ENCODE data around the gene ADSS1.

Gene ADSS1

GRCh38 chr14:104700225-104700651 lies 23.8 kb upstream of the ADSS1 start:
- no peak for DNase-seq (ENCODE audit: low read depth)

- no peak for DNase-seq (ENCODE audit: low read depth)
These were observed 23.2 kb upstream of the ADSS1 start for GRCh38 chr14:104700747-104701217.

- no peak for DNase-seq (ENCODE audit: low read depth)
These were observed 22.5 kb upstream of the ADSS1 start for GRCh38 chr14:104701383-104702076.

- DNase-seq (ENCODE audit: low read depth) = no peak
These were observed 21.9 kb upstream of the ADSS1 start for GRCh38 chr14:104702106-104702505.

- DNase-seq (ENCODE audit: low read depth) = no peak
These were observed 21.4 kb upstream of the ADSS1 start for GRCh38 chr14:104702673-104703072.

GRCh38 chr14:104703269-104703668 lies 20.8 kb upstream of the ADSS1 start:
- no peak for DNase-seq (ENCODE audit: low read depth)

- DNase-seq (ENCODE audit: low read depth) = no peak
These were observed 19.8 kb upstream of the ADSS1 start for GRCh38 chr14:104704252-104704651.

- DNase-seq (ENCODE audit: low read depth) = no peak
These were observed 18.5 kb upstream of the ADSS1 start for GRCh38 chr14:104705340-104706047.

GRCh38 chr14:104706733-104707607 lies 17.1 kb upstream of the ADSS1 start:
- no peak for DNase-seq (ENCODE audit: low read depth)

GRCh38 chr14:104707608-104708595 lies 16.1 kb upstream of the ADSS1 start:
- DNase-seq (ENCODE audit: low read depth) = no peak

- no peak for DNase-seq (ENCODE audit: low read depth)
These were observed 15.3 kb upstream of the ADSS1 start for GRCh38 chr14:104708606-104709268.

GRCh38 chr14:104709387-104710039 lies 14.5 kb upstream of the ADSS1 start:
- no peak for DNase-seq (ENCODE audit: low read depth)

- no peak for DNase-seq (ENCODE audit: low read depth)
These were observed 13.8 kb upstream of the ADSS1 start for GRCh38 chr14:104710071-104710735.

- no peak for DNase-seq (ENCODE audit: low read depth)
These were observed 10.9 kb upstream of the ADSS1 start for GRCh38 chr14:104712881-104713734.

GRCh38 chr14:104714066-104714465 lies 10.0 kb upstream of the ADSS1 start:
- no peak for DNase-seq (ENCODE audit: low read depth)

- DNase-seq (ENCODE audit: low read depth) = no peak
These were observed 9.3 kb upstream of the ADSS1 start for GRCh38 chr14:104714681-104715080.

- no peak for DNase-seq (ENCODE audit: low read depth)
These were observed 8.6 kb upstream of the ADSS1 start for GRCh38 chr14:104715416-104715815.

GRCh38 chr14:104715871-104716270 lies 8.2 kb upstream of the ADSS1 start:
- no peak for DNase-seq (ENCODE audit: low read depth)

GRCh38 chr14:104717137-104717536 lies 6.9 kb upstream of the ADSS1 start:
- DNase-seq (ENCODE audit: low read depth) = no peak
